ENCODE results near the gene MECR.
A peak's percentile ranks its signal among the peaks of the same experiment; 100 is the strongest.

Gene MECR, protein sequence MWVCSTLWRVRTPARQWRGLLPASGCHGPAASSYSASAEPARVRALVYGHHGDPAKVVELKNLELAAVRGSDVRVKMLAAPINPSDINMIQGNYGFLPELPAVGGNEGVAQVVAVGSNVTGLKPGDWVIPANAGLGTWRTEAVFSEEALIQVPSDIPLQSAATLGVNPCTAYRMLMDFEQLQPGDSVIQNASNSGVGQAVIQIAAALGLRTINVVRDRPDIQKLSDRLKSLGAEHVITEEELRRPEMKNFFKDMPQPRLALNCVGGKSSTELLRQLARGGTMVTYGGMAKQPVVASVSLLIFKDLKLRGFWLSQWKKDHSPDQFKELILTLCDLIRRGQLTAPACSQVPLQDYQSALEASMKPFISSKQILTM

DNA sequence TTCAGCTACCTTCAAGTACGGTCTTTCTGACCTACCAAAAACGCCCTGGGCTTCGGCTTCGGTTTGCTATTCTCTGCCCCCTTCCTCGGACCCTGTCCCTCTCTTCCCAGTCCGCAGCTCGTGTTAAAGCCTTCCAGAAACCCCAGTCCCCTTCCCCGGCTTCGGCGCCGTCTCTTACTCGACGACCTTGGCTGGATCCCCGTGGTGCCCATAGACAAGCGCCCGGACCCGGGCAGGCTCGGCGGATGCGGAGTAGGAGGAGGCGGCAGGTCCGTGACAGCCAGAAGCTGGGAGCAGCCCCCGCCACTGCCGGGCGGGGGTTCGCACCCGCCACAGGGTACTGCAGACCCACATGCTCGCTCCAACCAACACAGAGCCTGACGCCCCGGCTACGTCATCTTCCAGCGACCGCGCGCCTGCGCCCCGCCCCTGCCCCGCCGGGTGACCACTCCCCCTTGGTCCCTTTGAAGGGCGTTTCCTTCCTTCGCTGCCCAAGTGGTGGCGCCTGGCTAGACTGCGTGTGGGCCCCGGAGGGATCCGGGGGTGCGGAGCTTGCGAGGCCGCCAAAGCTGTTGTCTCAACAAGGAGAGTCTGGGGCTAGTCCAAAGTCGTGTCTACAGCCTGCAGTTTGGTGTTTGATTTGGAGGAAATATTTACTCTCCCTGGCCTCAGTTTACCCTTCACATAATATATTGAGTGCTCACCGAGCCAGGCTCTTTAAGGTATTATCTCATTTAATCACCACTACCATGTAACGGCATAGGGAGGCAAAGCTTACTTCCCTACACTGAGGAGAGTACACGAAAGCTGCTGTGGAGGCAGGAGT lies at the start of gene MECR:
TSS of gene MECR (minus strand) at position 382 of the 826 bp plus-strand sequence. CDS start at position 354, 28 bp downstream.
- peaks cover 2 to 4% of the 10 kb centered on the region in 2 donors for H3K27me3 ChIP-seq (ENCODE audit: control insufficient read depth in 2 of 2, insufficient read depth in 2 of 2, low read length in 2 of 2)
- peak within 1 kb of the TSS; percentile 88 to 90 for H3K4me3 ChIP-seq (ENCODE audit: low read length in 2 of 2)
- no peaks in the 10 kb centered on the region for H3K36me3 ChIP-seq (ENCODE audit: control insufficient read depth in 2 of 2, insufficient read depth in 2 of 2, low read length in 2 of 2)
- H3K9me3 ChIP-seq (ENCODE audit: control insufficient read depth in 2 of 2, low read length in 2 of 2): no peaks in the 10 kb centered on the region
- H3K4me1 ChIP-seq (ENCODE audit: control insufficient read depth in 2 of 2, insufficient read depth in 2 of 2, low read length in 2 of 2): peaks cover 11 to 12% of the 10 kb centered on the region in 2 donors
- peak within 1 kb of the TSS; percentile 81 to 88 for H3K9ac ChIP-seq (ENCODE audit: low read depth in 1 of 2, low read length in 2 of 2)
- H3K27ac ChIP-seq (ENCODE audit: low read depth in 2 of 2, low read length in 2 of 2): peak within 1 kb of the TSS; percentile 44 to 62

DNA sequence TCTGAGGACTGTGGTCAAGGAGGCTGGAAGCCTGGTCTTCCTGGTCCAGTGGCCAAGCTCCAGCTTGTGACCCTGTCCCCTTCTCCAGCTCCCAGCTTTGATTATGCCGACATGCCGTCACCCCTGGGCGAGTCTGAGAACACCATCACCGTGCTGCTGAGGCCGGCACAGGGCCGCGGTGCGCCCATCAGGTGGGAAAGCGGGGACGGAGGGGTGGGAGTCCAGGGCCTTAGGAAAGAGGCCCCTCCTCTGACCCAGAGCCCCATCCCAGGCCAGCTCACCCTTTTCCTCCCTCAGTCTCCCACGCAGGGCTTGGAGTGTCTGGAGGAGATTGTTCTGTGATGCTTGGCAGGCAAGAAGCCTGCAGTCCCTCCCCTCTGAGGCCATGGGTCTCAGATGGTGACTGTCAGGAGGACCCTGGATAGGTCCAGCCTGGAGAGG lies 49.2 kb upstream of the MECR start:
- no peaks in the 10 kb centered on the region for H3K36me3 ChIP-seq (ENCODE audit: control insufficient read depth in 2 of 2, insufficient read depth in 2 of 2, low read length in 2 of 2)
- H3K27ac ChIP-seq (ENCODE audit: low read depth in 2 of 2, low read length in 2 of 2): no peak overlapping the region
- H3K4me1 ChIP-seq (ENCODE audit: control insufficient read depth in 2 of 2, insufficient read depth in 2 of 2, low read length in 2 of 2): peaks cover 3 to 4% of the 10 kb centered on the region in 2 donors
- H3K9me3 ChIP-seq (ENCODE audit: control insufficient read depth in 2 of 2, low read length in 2 of 2): no peaks in the 10 kb centered on the region
- H3K4me3 ChIP-seq (ENCODE audit: low read length in 2 of 2): no peak overlapping the region
- H3K27me3 ChIP-seq (ENCODE audit: control insufficient read depth in 2 of 2, insufficient read depth in 2 of 2, low read length in 2 of 2): no peaks in the 10 kb centered on the region
- no peak overlapping the region for H3K9ac ChIP-seq (ENCODE audit: low read depth in 1 of 2, low read length in 2 of 2)

DNA sequence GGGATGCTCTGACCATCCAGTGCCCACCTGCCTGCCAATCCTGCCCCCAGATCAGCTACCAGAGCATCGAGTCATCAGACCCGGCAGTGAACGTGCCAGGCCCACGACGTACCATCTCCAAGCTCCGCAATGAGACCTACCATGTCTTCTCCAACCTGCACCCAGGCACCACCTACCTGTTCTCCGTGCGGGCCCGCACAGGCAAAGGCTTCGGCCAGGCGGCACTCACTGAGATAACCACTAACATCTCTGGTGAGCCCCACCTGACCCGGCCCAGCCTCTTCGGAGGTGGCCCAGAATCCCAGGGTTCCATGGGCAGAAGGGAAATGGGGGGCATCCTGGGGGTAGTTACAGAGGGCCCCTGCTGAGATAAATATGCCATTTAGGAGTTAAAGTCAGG lies 48.7 kb upstream of the MECR start:
- no peak overlapping the region for H3K27ac ChIP-seq (ENCODE audit: low read depth in 2 of 2, low read length in 2 of 2)
- H3K4me1 ChIP-seq (ENCODE audit: control insufficient read depth in 2 of 2, insufficient read depth in 2 of 2, low read length in 2 of 2): peaks cover 3 to 4% of the 10 kb centered on the region in 2 donors
- no peaks in the 10 kb centered on the region for H3K9me3 ChIP-seq (ENCODE audit: control insufficient read depth in 2 of 2, low read length in 2 of 2)
- no peaks in the 10 kb centered on the region for H3K27me3 ChIP-seq (ENCODE audit: control insufficient read depth in 2 of 2, insufficient read depth in 2 of 2, low read length in 2 of 2)
- no peaks in the 10 kb centered on the region for H3K36me3 ChIP-seq (ENCODE audit: control insufficient read depth in 2 of 2, insufficient read depth in 2 of 2, low read length in 2 of 2)
- H3K9ac ChIP-seq (ENCODE audit: low read depth in 1 of 2, low read length in 2 of 2): no peak overlapping the region
- no peak overlapping the region for H3K4me3 ChIP-seq (ENCODE audit: low read length in 2 of 2)

DNA sequence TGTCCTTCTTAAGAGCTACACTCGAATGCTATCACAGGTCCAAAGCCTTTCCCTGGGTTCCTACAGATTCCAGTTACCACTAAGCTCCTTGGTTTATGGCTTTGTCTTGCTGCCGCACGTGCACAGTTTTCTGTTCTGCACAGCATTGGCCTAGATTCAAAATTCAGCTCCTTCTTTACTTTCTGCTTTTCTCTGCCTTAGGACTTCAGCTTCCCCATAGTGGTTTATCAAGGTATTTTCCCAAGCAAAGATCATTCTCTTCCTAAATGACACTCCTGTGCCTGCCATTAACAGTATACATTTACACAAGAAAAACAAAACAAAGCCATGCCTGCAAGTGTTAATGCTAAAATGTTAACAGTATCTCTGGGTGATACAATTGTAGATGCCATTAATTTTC lies 47.4 kb upstream of the MECR start:
- Histone ChIP-seq H3K27me3 (ENCODE audit: control insufficient read depth in 2 of 2, insufficient read depth in 2 of 2, low read length in 2 of 2) (no peaks in the 10 kb centered on the region), H3K27ac (ENCODE audit: low read depth in 2 of 2, low read length in 2 of 2) (no peak overlapping the region), H3K36me3 (ENCODE audit: control insufficient read depth in 2 of 2, insufficient read depth in 2 of 2, low read length in 2 of 2) (no peaks in the 10 kb centered on the region), H3K4me1 (ENCODE audit: control insufficient read depth in 2 of 2, insufficient read depth in 2 of 2, low read length in 2 of 2) (peaks cover 3 to 4% of the 10 kb centered on the region in 2 donors), H3K9ac (ENCODE audit: low read depth in 1 of 2, low read length in 2 of 2) (no peak overlapping the region), H3K9me3 (ENCODE audit: control insufficient read depth in 2 of 2, low read length in 2 of 2) (no peaks in the 10 kb centered on the region), H3K4me3 (ENCODE audit: low read length in 2 of 2) (no peak overlapping the region)

DNA sequence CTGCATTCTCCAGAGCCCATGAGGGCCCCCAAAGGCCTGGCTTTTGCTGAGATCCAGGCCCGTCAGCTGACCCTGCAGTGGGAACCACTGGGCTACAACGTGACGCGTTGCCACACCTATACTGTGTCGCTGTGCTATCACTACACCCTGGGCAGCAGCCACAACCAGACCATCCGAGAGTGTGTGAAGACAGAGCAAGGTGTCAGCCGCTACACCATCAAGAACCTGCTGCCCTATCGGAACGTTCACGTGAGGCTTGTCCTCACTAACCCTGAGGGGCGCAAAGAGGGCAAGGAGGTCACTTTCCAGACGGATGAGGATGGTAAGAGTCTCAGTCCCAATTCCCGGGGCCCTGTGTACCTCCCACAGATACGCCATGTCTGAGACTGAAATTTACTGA lies 44.7 kb upstream of the MECR start:
- H3K9ac ChIP-seq (ENCODE audit: low read depth in 1 of 2, low read length in 2 of 2): no peak overlapping the region
- H3K27ac ChIP-seq (ENCODE audit: low read depth in 2 of 2, low read length in 2 of 2): no peak overlapping the region
- H3K4me3 ChIP-seq (ENCODE audit: low read length in 2 of 2): no peak overlapping the region
- peaks cover 10 to 16% of the 10 kb centered on the region in 2 donors for H3K4me1 ChIP-seq (ENCODE audit: control insufficient read depth in 2 of 2, insufficient read depth in 2 of 2, low read length in 2 of 2)
- no peaks in the 10 kb centered on the region for H3K36me3 ChIP-seq (ENCODE audit: control insufficient read depth in 2 of 2, insufficient read depth in 2 of 2, low read length in 2 of 2)
- H3K9me3 ChIP-seq (ENCODE audit: control insufficient read depth in 2 of 2, low read length in 2 of 2): no peaks in the 10 kb centered on the region
- H3K27me3 ChIP-seq (ENCODE audit: control insufficient read depth in 2 of 2, insufficient read depth in 2 of 2, low read length in 2 of 2): no peaks in the 10 kb centered on the region

DNA sequence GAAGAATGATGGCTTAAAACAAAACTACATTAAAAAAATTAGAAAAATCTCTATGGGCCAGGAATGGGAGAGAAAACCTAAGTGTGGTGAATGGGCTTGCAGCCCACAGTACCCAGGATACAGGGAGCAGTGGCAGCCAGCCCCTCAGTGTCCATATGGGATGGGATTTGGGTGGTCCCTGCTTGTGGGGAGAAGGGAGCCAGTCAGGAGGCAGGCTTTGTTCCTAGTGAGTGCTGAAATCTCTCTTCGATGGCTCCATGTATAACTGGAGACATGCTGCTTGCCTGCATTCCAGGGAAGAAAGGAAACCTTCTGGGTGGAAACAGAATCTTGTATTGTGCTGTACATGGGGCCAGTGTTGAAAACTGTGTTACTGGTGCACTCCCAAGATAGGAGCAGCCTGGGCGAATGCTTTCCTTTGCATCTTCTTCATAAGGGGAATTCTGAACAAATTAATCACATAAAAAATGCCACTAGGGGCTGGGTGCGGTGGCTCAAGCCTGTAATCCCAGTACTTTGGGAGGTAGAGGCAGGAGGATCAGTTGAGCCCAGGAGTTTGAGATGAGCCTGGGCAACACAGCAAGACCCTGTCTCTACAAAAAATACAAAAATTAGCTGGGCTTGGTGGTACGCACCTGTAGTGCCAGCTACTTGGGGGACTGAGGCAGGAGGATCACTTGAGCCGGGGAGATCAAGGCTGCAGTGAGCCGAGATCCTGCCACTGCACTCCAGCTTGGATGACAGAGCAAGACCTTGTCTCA lies 41.6 kb upstream of the MECR start:
- Histone ChIP-seq H3K4me3 (ENCODE audit: low read length in 2 of 2) (no peak overlapping the region), H3K36me3 (ENCODE audit: control insufficient read depth in 2 of 2, insufficient read depth in 2 of 2, low read length in 2 of 2) (no peaks in the 10 kb centered on the region), H3K9me3 (ENCODE audit: control insufficient read depth in 2 of 2, low read length in 2 of 2) (no peaks in the 10 kb centered on the region), H3K4me1 (ENCODE audit: control insufficient read depth in 2 of 2, insufficient read depth in 2 of 2, low read length in 2 of 2) (peaks cover 12 to 18% of the 10 kb centered on the region in 2 donors), H3K27me3 (ENCODE audit: control insufficient read depth in 2 of 2, insufficient read depth in 2 of 2, low read length in 2 of 2) (peaks cover 0 to 2% of the 10 kb centered on the region in 2 donors), H3K27ac (ENCODE audit: low read depth in 2 of 2, low read length in 2 of 2) (no peak overlapping the region), H3K9ac (ENCODE audit: low read depth in 1 of 2, low read length in 2 of 2) (no peak overlapping the region)

DNA sequence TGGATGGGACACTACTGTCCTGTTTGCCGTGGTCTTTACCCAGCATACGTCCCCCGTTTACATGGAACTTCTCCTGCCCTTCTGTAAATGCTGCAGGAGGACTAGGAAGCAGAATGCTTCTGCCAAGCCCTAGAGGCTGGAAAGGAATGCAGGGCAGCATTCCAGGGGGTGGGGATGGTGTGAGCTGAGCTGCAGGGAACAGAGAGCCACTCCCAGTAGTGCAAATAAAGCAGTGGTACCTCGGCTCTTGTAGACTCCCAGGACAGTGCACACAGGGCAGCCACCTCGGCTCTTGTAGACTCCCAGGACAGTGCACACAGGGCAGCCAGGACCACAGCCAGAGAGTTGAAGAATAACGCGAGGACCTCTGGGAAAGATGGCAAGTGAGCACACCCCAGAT lies 41.0 kb upstream of the MECR start:
- Histone ChIP-seq H3K9ac (ENCODE audit: low read depth in 1 of 2, low read length in 2 of 2) (no peak overlapping the region), H3K9me3 (ENCODE audit: control insufficient read depth in 2 of 2, low read length in 2 of 2) (no peaks in the 10 kb centered on the region), H3K36me3 (ENCODE audit: control insufficient read depth in 2 of 2, insufficient read depth in 2 of 2, low read length in 2 of 2) (no peaks in the 10 kb centered on the region), H3K4me1 (ENCODE audit: control insufficient read depth in 2 of 2, insufficient read depth in 2 of 2, low read length in 2 of 2) (peaks cover 12 to 18% of the 10 kb centered on the region in 2 donors), H3K4me3 (ENCODE audit: low read length in 2 of 2) (no peak overlapping the region), H3K27me3 (ENCODE audit: control insufficient read depth in 2 of 2, insufficient read depth in 2 of 2, low read length in 2 of 2) (peaks cover 0 to 2% of the 10 kb centered on the region in 2 donors), H3K27ac (ENCODE audit: low read depth in 2 of 2, low read length in 2 of 2) (no peak overlapping the region)

DNA sequence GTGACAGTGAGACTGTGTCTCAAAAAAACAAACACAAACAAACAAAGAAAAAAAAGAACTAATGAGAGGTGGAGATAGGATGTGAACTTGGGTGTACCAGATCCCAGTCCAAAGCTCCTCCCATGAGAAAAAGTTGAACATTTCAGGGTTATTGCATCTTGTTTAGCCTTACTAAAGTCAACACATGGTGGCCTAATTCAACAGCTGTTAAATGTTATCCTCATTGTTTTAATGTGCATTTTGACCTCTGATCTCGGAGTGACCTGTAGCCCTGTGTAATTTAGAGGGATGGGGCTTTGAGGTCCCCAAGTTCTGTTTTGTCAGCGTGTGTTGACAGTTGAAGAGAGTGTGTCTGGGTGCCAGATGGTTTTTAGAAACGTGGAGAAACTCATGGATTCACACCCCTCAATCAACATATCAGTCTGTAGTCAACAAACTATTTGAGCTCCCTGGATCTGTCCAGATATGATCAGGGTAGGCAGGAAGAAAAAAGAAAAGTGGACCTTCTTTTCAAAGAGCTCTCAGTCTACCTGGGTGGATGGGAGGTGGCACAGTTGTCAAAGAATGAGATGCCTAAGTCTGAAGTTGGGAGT lies 40.3 kb upstream of the MECR start:
- Histone ChIP-seq H3K27me3 (ENCODE audit: control insufficient read depth in 2 of 2, insufficient read depth in 2 of 2, low read length in 2 of 2) (peaks cover 0 to 2% of the 10 kb centered on the region in 2 donors), H3K4me1 (ENCODE audit: control insufficient read depth in 2 of 2, insufficient read depth in 2 of 2, low read length in 2 of 2) (peaks cover 15 to 18% of the 10 kb centered on the region in 2 donors), H3K9me3 (ENCODE audit: control insufficient read depth in 2 of 2, low read length in 2 of 2) (no peaks in the 10 kb centered on the region), H3K4me3 (ENCODE audit: low read length in 2 of 2) (no peak overlapping the region), H3K9ac (ENCODE audit: low read depth in 1 of 2, low read length in 2 of 2) (no peak overlapping the region), H3K27ac (ENCODE audit: low read depth in 2 of 2, low read length in 2 of 2) (no peak overlapping the region), H3K36me3 (ENCODE audit: control insufficient read depth in 2 of 2, insufficient read depth in 2 of 2, low read length in 2 of 2) (no peaks in the 10 kb centered on the region)

DNA sequence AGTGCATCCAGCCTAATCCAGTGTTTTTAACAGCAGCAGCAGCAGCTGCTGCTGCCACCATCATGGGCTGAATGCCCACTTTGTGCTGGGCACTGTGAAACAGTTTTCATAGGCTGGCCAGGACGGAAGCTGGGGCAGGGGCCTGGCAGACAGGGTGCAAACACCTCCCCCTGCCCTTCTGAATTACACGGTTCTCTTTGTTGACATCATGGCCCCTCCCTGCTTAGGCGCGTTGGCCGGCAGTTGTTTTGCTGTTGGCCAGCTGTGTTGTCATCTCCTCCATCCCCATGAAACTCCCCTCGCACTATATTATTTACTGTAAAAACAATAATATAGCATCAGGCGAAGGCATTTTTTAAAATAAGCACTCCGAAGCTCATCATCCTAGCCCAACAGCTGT lies 38.6 kb upstream of the MECR start:
- Histone ChIP-seq H3K9me3 (ENCODE audit: control insufficient read depth in 2 of 2, low read length in 2 of 2) (no peaks in the 10 kb centered on the region), H3K36me3 (ENCODE audit: control insufficient read depth in 2 of 2, insufficient read depth in 2 of 2, low read length in 2 of 2) (no peaks in the 10 kb centered on the region), H3K27ac (ENCODE audit: low read depth in 2 of 2, low read length in 2 of 2) (no peak overlapping the region), H3K9ac (ENCODE audit: low read depth in 1 of 2, low read length in 2 of 2) (no peak overlapping the region), H3K4me1 (ENCODE audit: control insufficient read depth in 2 of 2, insufficient read depth in 2 of 2, low read length in 2 of 2) (peaks cover 15 to 18% of the 10 kb centered on the region in 2 donors), H3K27me3 (ENCODE audit: control insufficient read depth in 2 of 2, insufficient read depth in 2 of 2, low read length in 2 of 2) (peaks cover 0 to 2% of the 10 kb centered on the region in 2 donors), H3K4me3 (ENCODE audit: low read length in 2 of 2) (no peak overlapping the region)
